Measurements from ENCODE around the gene P3H4.
"Not testable (repeated sequence)": the region's sequence is repeated elsewhere in the genome, so short reads cannot be mapped to it uniquely, and the experiment has no call there.

- TF ChIP-seq CTCF, POLR2A (IDR thresholded peaks at IDR 0.05): not testable (repeated sequence)
These were observed 35.4 kb downstream of the P3H4 start for GRCh38 chr17:41776262-41776900.
